Hepatic stellate cell (primary cell): Measurements from ENCODE around the gene KCNAB3.

ENCODE experiments used
- DNase-seq: peaks from one replicate; pipeline ENCODE4 v3.0.0; 2011; ENCODE audit warnings: low spot score

KCNAB3 gene

DNA sequence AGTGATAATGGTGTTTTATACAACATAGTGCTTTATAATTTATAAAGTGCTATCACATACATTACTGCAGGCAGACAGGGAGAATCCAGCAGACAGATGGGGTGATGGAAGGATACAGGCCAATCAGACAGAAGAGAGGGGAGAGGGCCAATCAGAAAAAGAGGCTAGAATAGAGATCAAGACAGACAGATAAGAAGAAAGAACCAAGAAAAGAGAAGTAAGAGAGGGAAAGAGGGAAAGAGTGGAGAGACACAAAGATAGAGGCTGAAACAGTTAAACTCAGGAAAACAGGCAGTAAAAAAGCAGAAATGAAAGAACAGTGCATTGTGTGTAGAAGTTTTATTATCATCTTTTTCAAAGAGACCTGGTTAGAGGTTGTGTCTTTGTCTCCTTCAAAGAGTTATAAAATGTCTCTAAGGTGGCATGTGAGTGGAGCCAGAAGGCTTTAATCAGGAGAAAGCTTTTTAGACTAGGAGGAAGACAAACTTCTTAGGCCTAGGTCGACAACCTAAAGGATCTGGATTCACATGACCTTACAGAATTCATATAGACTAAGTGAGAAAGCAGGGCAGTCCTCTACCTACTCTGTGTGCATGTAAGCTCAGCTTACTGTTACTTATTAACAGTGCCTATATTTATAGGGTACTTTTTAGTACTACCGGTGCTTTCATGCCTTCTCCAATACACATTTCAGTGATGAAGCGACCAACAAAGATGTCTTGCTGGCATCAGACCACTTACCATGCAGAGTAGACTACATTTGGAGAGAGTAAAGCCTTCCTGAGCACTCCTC, 49.4 kb downstream of the KCNAB3 start:
- no peak for DNase-seq

DNA sequence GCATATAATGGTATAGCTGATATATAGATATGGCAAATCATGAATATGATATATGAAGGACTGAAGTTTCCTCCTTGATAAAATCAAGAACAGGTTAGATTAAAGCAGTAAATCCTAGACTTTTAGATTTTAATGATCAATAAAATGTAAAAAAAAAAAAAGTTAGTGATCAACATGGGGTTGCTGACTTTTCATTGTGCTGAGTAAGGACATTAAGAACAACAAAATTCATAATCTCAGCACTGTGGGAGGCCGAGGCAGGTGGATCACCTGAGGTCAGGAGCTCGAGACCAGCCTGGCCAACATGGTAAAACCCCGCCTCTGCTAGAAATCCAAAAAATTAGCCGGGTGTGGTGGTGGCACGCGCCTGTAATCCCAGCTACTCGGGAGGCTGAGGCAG, 51.4 kb downstream of the KCNAB3 start:
- no peak for DNase-seq

DNA sequence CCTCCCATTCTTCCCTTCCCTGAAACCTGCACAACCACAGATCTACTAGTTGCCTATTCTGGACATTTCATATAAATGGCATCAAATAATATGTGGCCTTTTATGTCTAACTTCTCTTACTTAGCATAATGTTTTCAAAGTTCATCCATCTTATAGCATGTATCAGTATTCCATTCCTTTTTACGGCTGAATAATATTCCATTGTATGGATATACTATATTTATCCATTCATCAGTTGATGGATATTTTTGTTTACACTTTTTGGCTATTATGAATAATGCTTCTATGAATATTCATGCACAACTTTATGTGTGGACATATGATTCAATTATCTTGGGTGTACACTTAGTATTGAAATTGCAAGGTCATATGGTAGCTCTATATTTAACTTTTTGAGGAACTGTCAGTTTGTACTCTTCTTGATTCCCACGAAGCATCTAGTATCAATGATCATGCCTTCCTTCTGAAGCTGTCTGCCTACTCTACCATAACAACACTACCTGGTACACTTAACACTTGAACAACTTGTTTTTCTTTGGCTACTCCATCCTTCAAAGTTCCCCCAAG, 53.8 kb downstream of the KCNAB3 start:
- DNase-seq = no peak

DNA sequence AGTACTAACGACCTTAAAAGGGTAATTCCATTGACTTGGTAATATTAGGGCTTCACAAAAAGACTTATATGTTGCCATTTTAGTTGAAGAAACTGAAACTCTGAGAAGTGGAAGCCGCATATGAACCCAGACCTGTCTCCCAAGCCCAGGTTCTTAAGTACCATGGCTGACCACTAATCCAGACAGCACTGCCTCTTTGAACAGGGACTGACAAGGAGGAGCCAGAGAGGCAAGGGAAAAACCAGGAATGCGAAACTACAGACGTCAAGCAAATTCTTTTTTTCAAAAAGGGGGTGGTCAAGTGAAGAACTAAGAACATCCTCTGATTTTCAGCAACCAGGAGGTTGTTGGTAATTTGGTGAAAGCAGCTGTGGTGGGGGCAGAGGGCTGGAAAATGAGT, 56.6 kb downstream of the KCNAB3 start:
- no peak for DNase-seq
